GM21360 (cell line): ENCODE measurements around the gene COL4A3.

Source experiments
- ATAC-seq: cut with Tn5 transposase; IDR thresholded peaks from one replicate; pipeline ENCODE4 v1.9.1; 2021; ENCODE audit warnings: mild to moderate bottlenecking, moderate library complexity; ENCODE audit not compliant: unreplicated experiment

Gene COL4A3

GRCh38 chr2:227163998-227164762 lies at the start of gene COL4A3, which contains the start of gene COL4A4:
Gene COL4A3, plus strand, starts transcription at chr2:227164624. Its CDS starts 103 bp downstream, at chr2:227164727.
Gene COL4A4, minus strand, starts transcription at chr2:227164205. Its CDS starts 16,722 bp downstream, at chr2:227147483.
- peak; percentile 58 for ATAC-seq

DNA sequence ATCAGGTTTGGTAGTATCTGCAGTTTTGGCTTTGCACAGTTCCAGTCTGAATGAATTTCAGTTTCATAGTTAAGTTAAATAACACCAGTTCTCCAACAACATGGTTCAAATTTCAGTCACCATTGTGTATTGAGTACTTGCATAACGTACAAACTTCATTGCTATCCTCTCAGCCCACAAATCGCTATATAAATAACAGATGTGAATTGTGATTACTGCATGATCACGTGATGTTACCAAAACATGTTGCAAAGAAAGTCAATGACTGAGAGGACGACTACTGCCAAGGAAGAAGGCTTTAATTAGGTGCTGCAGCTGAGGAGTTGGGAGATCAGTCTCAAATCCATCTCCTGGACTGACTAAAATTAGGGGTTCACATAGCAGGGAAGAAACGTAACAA lies 48.7 kb upstream of the COL4A3 start:
- ATAC-seq = no peak

DNA sequence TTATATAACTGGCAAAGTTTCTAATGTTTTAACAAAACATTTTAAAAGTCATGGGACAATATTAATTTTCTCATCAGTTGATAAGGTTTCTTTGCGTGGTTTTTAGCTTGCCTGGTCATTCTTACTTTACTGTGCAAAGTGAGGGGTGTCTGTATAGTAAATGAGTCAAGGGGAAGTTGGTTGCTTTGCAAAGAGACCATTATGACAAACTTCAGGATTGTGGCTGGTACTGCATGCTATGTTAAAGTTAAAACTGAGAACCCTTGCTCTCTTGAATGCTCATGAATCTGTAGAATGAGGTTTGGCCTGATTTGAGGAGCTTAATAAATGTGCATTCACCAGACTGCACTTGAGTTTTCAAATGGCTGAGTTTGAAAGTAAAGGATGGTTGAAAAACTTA lies 47.4 kb upstream of the COL4A3 start:
- ATAC-seq = peak; percentile 67

DNA sequence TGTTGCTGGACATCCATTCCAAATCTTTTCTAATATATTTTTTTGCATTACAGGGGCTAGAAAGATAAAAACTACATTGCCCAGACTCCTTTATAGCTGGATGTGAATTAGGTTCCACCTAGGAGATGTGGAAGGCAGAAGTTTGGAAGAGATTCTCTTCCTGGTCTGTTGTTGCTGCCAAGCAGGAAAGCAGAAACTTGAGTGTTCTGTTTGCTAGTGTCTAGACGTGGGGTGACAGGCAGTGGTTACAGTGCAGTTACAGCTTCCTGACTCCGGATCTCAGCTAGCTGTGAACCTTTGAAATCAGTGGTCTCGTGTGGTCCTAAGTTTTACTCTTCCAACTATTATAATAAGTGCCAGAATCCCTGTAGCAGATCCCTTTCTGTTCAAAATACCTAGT lies 46.6 kb upstream of the COL4A3 start:
- no peak for ATAC-seq

DNA sequence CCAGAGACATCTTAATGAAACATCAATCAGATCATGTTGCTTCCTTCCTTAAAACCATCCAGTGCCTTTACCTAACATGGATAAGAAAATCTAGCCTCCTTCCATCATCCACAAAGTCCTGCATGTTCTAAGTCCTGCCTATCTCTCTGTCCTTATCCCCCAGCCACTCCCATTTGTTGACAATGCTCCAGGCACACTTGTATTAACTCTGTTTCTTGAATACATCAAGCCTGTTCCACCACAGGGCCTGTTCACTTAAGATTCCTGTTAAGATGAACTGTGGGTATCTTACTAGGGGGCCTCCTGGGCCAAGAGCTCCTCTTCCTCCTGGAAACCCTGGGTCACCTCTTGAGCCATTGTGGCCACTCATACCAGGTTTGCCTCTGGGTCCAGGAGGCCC lies 46.1 kb upstream of the COL4A3 start:
- no peak for ATAC-seq

- ATAC-seq = no peak
Observed at GRCh38 chr2:227123697-227124096, 40.7 kb upstream of the COL4A3 start.

DNA sequence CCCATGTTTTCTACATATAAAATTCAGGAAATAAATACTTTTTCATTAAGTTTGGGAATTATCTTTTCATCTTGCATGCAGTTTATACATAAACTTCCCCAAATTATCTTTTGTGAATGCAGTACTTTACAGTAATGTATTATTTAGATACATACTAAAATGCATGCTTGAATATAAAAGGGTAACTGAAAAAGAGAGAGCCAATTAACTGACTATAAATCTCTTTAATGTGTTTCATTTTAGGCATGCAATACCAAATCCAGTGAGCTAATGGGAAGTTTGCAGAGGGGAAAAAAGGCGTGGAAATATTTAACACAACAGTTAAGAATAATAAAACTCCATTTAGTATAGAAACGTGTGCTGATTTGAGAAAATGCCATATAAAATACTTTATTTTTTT lies 39.6 kb upstream of the COL4A3 start:
- no peak for ATAC-seq

- ATAC-seq = no peak
Observed at GRCh38 chr2:227125506-227125905, 38.9 kb upstream of the COL4A3 start.

DNA sequence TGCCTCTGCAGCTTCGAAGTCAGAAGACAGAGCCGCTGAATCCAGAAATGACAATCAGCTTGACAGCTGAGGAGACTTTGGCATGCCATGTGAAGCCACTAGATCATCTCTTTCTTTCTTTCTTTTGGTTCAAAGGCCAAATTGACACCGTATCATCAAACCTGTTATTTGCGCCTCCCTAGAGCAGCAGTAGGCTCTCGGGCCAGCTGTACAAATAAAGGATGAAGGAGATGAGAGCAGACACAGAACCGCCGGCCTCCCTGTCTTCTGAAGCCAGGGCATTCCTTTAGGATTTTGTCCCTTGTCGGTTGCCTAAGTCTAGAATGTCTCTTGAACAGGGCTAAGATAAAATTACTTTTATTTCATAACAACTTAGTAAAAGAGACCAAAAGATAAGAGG lies 37.2 kb upstream of the COL4A3 start:
- ATAC-seq = no peak

- ATAC-seq = no peak
Observed at GRCh38 chr2:227130636-227131035, 33.8 kb upstream of the COL4A3 start.

GRCh38 chr2:227132986-227133385 lies 31.4 kb upstream of the COL4A3 start:
- no peak for ATAC-seq

DNA sequence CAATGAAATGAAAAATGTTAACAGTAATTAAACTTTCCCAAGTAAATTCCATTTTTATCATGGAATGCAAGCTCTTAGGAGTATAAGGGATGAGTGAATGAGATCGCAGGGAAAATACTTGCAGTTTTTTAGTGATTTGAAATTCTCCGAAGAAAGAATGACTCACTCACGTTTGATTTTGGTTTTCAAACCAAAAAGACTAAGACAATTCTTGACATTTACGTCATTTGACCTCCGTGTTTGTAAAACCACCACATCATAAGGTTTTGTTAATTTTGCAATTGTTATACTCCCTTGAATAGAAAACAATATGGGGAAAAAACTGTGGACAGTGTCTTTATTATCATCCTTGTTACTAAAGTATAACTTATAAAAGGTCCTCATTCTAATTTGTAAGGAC lies 29.8 kb upstream of the COL4A3 start:
- ATAC-seq = no peak

DNA sequence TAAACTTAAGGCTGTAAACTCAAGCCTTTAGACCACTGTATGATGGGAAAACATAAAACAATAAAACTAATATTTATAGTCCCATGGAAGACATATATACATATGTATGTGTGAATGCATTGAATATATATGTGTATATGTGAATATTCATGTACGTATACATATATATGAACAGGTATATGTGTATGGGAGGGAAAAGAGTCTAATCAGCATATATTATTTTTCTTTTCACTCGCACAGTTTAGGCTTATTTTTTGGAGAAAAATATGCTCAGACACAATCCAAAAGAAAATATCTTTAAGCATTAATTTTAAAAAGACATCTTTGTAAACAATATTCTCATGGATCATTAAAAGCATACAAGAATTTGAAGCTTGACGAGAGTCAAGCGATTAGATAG lies 23.1 kb upstream of the COL4A3 start:
- ATAC-seq = no peak

DNA sequence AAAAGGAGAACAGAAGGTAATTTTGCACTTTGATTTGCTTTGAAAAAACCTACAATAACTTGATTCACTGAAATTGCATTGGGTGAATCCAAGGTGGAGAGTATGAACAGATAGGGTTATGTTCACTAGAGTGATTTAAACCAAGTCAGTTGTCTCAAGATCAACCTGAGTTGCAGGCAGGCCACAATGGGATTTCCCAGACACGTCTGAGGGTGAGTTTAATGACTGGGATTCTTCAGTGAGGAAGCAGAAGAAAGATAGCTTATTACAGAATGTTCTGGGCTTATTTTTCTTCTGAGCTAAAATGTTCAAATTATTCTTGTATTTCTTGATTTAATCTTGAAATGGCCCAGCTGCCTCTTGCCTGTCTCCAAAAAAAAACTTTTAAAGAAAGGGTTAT lies 20.5 kb upstream of the COL4A3 start:
- no peak for ATAC-seq

GRCh38 chr2:227146456-227146855 lies 18.0 kb upstream of the COL4A3 start:
- ATAC-seq = no peak

DNA sequence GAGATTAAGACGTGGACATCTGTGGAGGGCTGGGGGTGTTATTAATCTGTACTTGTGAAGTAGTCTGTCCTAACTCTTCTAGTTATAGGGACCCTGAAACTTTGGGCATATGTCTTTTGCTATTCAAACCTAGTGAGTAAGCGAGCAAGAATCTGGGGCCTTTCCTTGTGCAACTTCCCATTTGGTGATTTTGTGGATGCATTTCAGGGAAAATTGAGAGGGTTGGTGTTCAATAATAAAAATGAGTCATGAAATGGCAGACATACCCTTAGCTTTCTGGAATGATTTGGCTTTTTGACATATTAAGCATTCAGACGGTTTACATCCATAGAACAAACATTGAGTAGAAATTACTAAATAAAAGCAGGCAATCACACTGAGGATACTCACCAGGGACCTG lies 17.4 kb upstream of the COL4A3 start:
- ATAC-seq = no peak

GRCh38 chr2:227148106-227148505 lies 16.3 kb upstream of the COL4A3 start:
- no peak for ATAC-seq

DNA sequence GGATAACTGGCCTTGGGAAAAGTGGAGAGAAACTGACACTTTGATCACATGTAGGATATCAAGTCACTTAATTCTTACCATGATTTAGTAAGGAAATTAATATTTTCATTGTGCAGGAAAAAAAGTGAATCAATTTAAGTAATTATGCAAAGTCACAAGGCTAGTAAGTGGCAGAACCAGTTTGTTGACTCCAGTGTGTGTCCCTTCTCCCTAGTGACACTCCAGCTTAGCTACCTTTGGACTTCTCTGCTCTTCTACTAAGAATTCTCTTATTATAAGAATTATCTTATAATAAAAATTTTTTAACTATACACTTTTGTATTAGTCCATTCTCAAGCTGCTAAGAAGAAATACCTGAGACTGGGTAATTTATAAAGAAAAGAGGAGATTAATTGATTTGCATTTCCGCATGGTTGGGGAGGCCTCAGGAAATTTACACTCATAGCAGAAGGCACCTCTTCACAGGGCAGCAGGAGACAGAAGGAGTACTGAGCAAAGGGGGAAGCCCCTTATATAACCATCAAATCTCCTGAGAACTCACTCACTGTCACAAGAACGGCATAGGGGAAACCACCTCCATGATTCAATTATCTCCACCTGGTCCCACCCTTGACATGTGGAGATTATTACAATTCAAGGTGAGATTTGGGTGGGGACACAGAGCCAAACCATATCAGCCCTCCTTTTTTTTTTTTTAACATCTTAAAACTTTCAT lies 14.0 kb upstream of the COL4A3 start:
- no peak for ATAC-seq

DNA sequence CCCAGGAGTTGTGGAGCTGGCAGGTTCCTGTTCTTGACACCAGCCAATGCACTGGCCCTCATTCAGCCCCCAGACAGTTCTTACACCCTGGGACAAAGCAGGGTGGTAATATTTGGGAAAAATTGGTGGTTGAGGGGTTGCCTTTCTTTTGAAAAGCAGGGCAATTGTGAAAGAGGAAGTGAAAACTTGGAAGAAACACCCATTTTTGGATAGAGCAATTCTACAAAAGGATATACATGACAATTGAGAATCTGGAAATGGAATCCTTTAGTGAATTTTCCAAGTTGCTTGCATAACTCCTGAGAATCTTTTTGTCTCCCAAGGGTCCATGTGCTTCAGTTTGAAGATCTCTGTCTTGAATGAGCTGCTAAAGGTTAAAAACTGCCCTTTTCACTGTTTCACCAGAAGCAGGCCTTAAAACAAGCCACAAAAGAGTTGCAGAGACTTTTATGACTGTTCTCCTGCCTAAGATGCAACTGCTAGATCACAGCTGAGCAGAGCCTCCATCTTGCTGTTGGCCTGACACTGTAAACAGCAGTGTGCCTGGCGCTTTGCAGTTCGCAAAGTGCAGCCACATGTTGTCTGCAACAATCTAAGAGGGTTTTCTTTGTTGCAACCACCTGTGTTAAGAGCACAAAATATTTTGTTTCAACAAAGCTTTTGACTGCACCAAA lies 12.2 kb upstream of the COL4A3 start:
- no peak for ATAC-seq

- no peak for ATAC-seq
Observed at GRCh38 chr2:227153307-227153706, 11.1 kb upstream of the COL4A3 start.

DNA sequence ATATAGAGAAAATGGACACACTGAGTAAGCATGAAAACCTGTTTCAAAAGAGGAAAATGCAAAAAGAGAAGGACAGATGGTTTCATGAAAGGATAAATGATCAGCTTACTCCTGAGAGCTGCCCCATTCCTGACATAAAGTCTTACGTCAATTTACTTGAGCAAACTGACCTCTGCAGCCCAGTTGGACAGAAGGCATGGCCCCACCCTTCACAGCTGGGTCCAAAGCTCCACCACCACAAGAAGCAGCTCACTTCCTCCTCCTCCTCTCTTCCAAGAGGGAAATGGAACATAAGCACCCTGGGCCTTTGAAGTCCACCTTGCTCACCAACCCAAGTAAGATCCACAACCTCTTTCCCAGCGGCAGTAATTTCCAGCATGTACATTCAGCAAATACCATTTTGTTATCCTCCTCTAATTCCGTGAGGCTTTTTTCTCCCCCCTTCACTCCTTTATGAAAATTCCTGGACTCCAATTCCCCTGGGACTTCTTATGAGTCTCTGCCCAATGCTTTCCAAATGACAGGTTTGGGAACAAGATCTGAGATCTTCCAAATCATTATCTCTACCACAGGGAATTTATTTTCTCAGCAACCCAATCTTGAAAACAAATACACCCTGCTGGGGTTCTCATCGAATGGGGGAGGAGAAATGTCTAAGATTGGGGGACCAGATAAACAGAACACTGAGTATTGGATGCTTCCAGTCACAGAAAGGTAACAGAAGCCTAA lies 10.5 kb upstream of the COL4A3 start:
- no peak for ATAC-seq
